ENCODE measurements around the gene CCL4.

CCL4 gene

DNA sequence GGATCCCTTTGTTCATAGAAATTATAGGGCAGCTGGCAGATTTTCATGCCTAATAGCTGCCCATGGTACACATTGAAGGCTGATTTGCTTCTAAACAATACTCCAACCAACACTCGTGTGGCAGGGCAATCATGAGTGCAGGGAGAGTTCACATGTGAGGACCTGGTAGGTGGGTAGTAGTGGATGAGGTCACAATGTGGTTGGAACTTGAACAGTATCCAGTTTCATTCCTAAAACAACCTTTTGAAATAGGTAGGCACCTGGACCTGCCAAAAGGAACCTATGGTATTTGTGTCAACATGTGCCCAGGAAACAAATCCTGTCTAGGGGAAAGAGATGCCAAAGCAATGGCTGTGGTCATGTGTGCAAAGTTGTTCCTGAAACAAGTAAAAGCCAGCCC lies 32.8 kb downstream of the CCL4 start:
- no peaks in the 10 kb centered on the region for H3K9me3 ChIP-seq (ENCODE audit: control extremely low read depth in 1 of 5, control insufficient read depth in 4 of 5, insufficient read depth in 2 of 5, low read depth in 1 of 5, low read length in 4 of 5)
- no peaks in the 10 kb centered on the region for H3K36me3 ChIP-seq (ENCODE audit: control insufficient read depth in 4 of 4, insufficient read depth in 4 of 4, low read length in 3 of 4)
- peaks cover 0 to 2% (median 0%) of the 10 kb centered on the region in 5 experiments for H3K27me3 ChIP-seq (replicated peaks in 2 of 5; ENCODE audit: control insufficient read depth in 4 of 5, insufficient read depth in 5 of 5, low read length in 4 of 5)
- no peak for DNase-seq
- H3K27ac ChIP-seq (ENCODE audit: insufficient read depth in 1 of 2, low read depth in 1 of 2, low read length in 2 of 2, poor library complexity in 1 of 2, severe bottlenecking in 2 of 2) = no peak overlapping the region
- ChIA-PET POLR2A (interaction anchor here (0.6 kb wide), 1 partner anchor 270 kb away, joined by 4 read pairs; no protein-coding TSS in a partner anchor), CTCF (interaction anchor here (1.0 to 16.2 kb wide), 5 partner anchors 12 to 170 kb away, joined by 3 to 187 read pairs (median 3); no protein-coding TSS in a partner anchor)
- WGBS (ENCODE audit: insufficient coverage) = 100% methylated on average over 1 of the region's 1 CpG
- H3K4me3 ChIP-seq (ENCODE audit: control insufficient read depth in 1 of 7, extremely low read depth in 1 of 7, insufficient read depth in 4 of 7, low read depth in 2 of 7, low read length in 6 of 7) = no peak overlapping the region
- peaks cover 0 to 9% (median 3%) of the 10 kb centered on the region in 4 experiments for H3K4me1 ChIP-seq (ENCODE audit: control extremely low read depth in 1 of 4, control insufficient read depth in 4 of 4, insufficient read depth in 4 of 4, low read length in 3 of 4)

DNA sequence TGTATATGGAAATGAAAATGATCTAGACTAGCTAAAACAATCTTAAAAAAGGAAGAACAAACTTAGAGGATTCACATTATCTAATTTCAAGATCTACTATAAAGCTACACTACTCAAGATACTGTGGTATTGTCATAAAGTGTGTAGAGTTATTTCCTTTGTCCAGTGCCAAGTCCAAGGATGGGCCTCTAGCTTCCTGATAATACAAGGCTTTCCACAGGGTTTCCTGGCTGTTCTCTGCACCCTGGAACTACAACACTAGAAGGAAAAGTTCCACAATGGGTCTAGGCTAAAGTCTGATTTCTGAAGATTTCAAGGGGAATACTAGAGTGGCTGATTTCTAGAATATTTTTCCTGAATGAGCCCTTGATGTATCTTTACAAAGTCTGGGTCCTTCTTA lies 38.6 kb downstream of the CCL4 start:
- Histone ChIP-seq H3K4me3 (ENCODE audit: control insufficient read depth in 1 of 7, extremely low read depth in 1 of 7, insufficient read depth in 4 of 7, low read depth in 2 of 7, low read length in 6 of 7) (no peak overlapping the region), H3K27me3 (replicated peaks in 2 of 5; ENCODE audit: control insufficient read depth in 4 of 5, insufficient read depth in 5 of 5, low read length in 4 of 5) (no peaks in the 10 kb centered on the region), H3K36me3 (ENCODE audit: control insufficient read depth in 4 of 4, insufficient read depth in 4 of 4, low read length in 3 of 4) (no peaks in the 10 kb centered on the region), H3K9me3 (ENCODE audit: control extremely low read depth in 1 of 5, control insufficient read depth in 4 of 5, insufficient read depth in 2 of 5, low read depth in 1 of 5, low read length in 4 of 5) (no peaks in the 10 kb centered on the region), H3K27ac (ENCODE audit: insufficient read depth in 1 of 2, low read depth in 1 of 2, low read length in 2 of 2, poor library complexity in 1 of 2, severe bottlenecking in 2 of 2) (no peak overlapping the region), H3K4me1 (ENCODE audit: control extremely low read depth in 1 of 4, control insufficient read depth in 4 of 4, insufficient read depth in 4 of 4, low read length in 3 of 4) (peaks cover 0 to 2% (median 0%) of the 10 kb centered on the region in 4 experiments)
- no peak for DNase-seq
- POLR2A ChIA-PET = no interaction called here
- CTCF ChIA-PET = interaction anchor here (0.6 to 13.5 kb wide), 6 partner anchors 9 to 183 kb away, joined by 3 to 370 read pairs (median 3); partner anchors contain the start of gene CCL16

DNA sequence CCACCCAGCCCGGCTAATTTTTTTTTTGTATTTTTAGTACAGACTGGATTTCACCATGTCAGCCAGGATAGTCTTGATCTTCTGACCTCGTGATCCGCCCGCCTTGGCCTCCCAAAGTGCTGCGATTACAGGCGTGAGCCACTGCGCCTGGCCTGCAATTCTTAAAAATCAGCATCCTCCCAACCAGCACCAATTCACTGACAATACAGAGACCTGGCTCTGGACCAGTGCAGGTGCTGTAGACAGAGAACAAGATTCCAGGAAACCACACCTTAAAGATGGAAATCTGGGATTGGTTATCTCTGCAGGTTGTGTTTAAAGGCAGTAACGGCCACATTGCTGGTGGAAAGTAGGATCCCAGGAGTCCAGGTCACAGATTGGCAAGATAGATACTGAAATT lies 39.2 kb downstream of the CCL4 start:
- ChIA-PET CTCF (interaction anchor here (0.8 to 13.5 kb wide), 10 partner anchors 10 to 184 kb away, joined by 3 to 370 read pairs (median 4); partner anchors contain the start of genes CCL16 and CCL4), POLR2A (no interaction called here)
- Histone ChIP-seq H3K27me3 (replicated peaks in 2 of 5; ENCODE audit: control insufficient read depth in 4 of 5, insufficient read depth in 5 of 5, low read length in 4 of 5) (no peaks in the 10 kb centered on the region), H3K4me1 (ENCODE audit: control extremely low read depth in 1 of 4, control insufficient read depth in 4 of 4, insufficient read depth in 4 of 4, low read length in 3 of 4) (peaks cover 0 to 6% (median 0%) of the 10 kb centered on the region in 4 experiments), H3K27ac (ENCODE audit: insufficient read depth in 1 of 2, low read depth in 1 of 2, low read length in 2 of 2, poor library complexity in 1 of 2, severe bottlenecking in 2 of 2) (no peak overlapping the region), H3K36me3 (ENCODE audit: control insufficient read depth in 4 of 4, insufficient read depth in 4 of 4, low read length in 3 of 4) (no peaks in the 10 kb centered on the region), H3K4me3 (ENCODE audit: control insufficient read depth in 1 of 7, extremely low read depth in 1 of 7, insufficient read depth in 4 of 7, low read depth in 2 of 7, low read length in 6 of 7) (no peak overlapping the region), H3K9me3 (ENCODE audit: control extremely low read depth in 1 of 5, control insufficient read depth in 4 of 5, insufficient read depth in 2 of 5, low read depth in 1 of 5, low read length in 4 of 5) (no peaks in the 10 kb centered on the region)
- no peak for DNase-seq
- 99% methylated on average over 8 of the region's 8 CpGs for whole genome bisulfite sequencing (ENCODE audit: insufficient coverage)

DNA sequence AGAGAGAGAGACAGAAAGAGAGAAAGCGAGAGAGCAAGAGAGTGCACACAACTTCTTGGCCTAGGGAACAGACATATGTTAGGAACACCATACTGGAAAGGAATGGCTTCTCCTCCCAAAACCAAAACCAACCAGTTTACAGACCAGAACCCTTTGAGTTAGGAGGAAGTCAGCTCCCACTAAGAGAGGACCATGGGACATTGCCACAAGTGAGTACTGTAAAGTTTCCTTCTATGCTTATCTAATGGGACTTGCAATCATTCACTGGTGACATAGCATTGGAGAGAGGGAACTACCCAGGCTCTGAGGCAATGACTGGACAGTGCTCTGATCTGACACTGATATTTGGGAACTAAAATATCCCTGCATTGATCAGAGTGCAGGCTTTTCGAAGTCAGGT lies 40.4 kb downstream of the CCL4 start:
- ChIA-PET CTCF (interaction anchor here (1.0 to 13.5 kb wide), 7 partner anchors 10 to 169 kb away, joined by 3 to 370 read pairs (median 5); partner anchors contain the start of gene CCL16), POLR2A (no interaction called here)
- Histone ChIP-seq H3K36me3 (ENCODE audit: control insufficient read depth in 4 of 4, insufficient read depth in 4 of 4, low read length in 3 of 4) (no peaks in the 10 kb centered on the region), H3K4me1 (ENCODE audit: control extremely low read depth in 1 of 4, control insufficient read depth in 4 of 4, insufficient read depth in 4 of 4, low read length in 3 of 4) (peaks cover 0 to 15% (median 2%) of the 10 kb centered on the region in 4 experiments), H3K4me3 (ENCODE audit: control insufficient read depth in 1 of 7, extremely low read depth in 1 of 7, insufficient read depth in 4 of 7, low read depth in 2 of 7, low read length in 6 of 7) (no peak overlapping the region), H3K9me3 (ENCODE audit: control extremely low read depth in 1 of 5, control insufficient read depth in 4 of 5, insufficient read depth in 2 of 5, low read depth in 1 of 5, low read length in 4 of 5) (no peaks in the 10 kb centered on the region), H3K27me3 (replicated peaks in 2 of 5; ENCODE audit: control insufficient read depth in 4 of 5, insufficient read depth in 5 of 5, low read length in 4 of 5) (no peaks in the 10 kb centered on the region), H3K27ac (ENCODE audit: insufficient read depth in 1 of 2, low read depth in 1 of 2, low read length in 2 of 2, poor library complexity in 1 of 2, severe bottlenecking in 2 of 2) (no peak overlapping the region)
- whole genome bisulfite sequencing (ENCODE audit: insufficient coverage) = 100% methylated on average over 1 of the region's 2 CpGs
- DNase-seq = no peak

DNA sequence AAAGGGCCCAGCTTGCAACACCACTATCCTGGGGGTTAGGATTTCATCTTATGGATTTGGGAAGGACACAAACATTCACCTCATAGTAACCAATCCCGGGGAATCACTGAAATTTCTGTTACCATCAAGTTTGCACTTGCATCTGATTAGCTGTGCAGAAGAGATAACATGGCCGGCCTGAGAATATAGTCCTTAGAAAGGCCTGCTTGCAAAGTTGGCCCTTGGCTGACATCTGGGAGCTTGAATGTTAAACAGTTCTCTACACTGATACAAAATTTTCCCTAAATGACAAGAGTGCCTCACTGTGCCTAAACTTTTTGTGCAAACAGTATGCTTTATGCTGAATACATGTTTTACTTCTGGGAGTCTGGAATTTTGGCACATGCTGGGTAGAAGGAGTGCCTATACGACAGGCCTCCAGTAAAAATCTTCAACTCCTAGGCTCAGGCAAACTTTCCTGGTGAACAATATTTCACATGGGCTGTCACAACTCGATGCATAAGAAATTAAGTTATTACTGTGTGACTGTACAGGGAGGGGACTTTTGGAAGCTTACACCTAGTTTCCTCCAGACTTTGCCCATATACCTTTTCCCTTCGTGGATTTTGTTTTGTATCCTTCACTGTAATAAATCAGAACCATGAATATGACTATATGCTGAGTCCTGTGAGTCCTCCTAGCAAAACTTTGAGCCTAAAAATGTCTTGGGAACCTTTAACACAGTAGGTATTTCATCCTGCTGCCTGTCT lies 41.5 kb downstream of the CCL4 start:
- H3K4me3 ChIP-seq (ENCODE audit: control insufficient read depth in 1 of 7, extremely low read depth in 1 of 7, insufficient read depth in 4 of 7, low read depth in 2 of 7, low read length in 6 of 7) = no peak overlapping the region
- no peaks in the 10 kb centered on the region for H3K36me3 ChIP-seq (ENCODE audit: control insufficient read depth in 4 of 4, insufficient read depth in 4 of 4, low read length in 3 of 4)
- H3K27ac ChIP-seq (ENCODE audit: insufficient read depth in 1 of 2, low read depth in 1 of 2, low read length in 2 of 2, poor library complexity in 1 of 2, severe bottlenecking in 2 of 2) = no peak overlapping the region
- 83% methylated on average over 4 of the region's 5 CpGs for whole genome bisulfite sequencing (ENCODE audit: insufficient coverage)
- ChIA-PET CTCF (interaction anchor here (1.0 to 13.5 kb wide), 6 partner anchors 11 to 170 kb away, joined by 3 to 370 read pairs (median 8); partner anchors contain the start of gene CCL16), POLR2A (no interaction called here)
- no peaks in the 10 kb centered on the region for H3K27me3 ChIP-seq (replicated peaks in 2 of 5; ENCODE audit: control insufficient read depth in 4 of 5, insufficient read depth in 5 of 5, low read length in 4 of 5)
- peaks cover 0 to 26% (median 10%) of the 10 kb centered on the region in 4 experiments for H3K4me1 ChIP-seq (ENCODE audit: control extremely low read depth in 1 of 4, control insufficient read depth in 4 of 4, insufficient read depth in 4 of 4, low read length in 3 of 4)
- no peak for DNase-seq
- no peaks in the 10 kb centered on the region for H3K9me3 ChIP-seq (ENCODE audit: control extremely low read depth in 1 of 5, control insufficient read depth in 4 of 5, insufficient read depth in 2 of 5, low read depth in 1 of 5, low read length in 4 of 5)

DNA sequence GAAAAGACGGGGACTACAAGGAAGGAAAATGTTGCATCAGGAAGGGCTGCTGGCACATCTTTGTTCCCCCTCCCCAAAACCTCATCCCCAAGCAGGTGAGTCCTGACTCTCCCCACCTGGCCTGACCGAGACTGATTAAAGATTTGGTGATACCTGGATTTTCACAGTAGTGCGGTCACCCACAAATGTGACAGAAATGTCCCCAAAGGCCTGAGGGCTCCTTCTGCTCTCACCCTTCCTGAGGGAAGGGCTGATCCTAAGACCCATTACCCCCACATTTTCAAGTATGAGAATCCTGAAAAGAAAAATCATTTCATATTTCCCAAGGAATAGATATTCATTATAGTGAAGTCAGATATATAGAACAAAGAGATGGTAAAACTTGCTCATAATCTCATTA lies 44.0 kb downstream of the CCL4 start:
- no peak for DNase-seq
- ChIA-PET CTCF (interaction anchor here (0.7 to 13.5 kb wide), 15 partner anchors 9 to 252 kb away, joined by 3 to 370 read pairs (median 6); partner anchors contain the start of genes CCL16, CCL23 and LYZL6), POLR2A (no interaction called here)
- Histone ChIP-seq H3K4me3 (ENCODE audit: control insufficient read depth in 1 of 7, extremely low read depth in 1 of 7, insufficient read depth in 4 of 7, low read depth in 2 of 7, low read length in 6 of 7) (no peak overlapping the region), H3K27ac (ENCODE audit: insufficient read depth in 1 of 2, low read depth in 1 of 2, low read length in 2 of 2, poor library complexity in 1 of 2, severe bottlenecking in 2 of 2) (no peak overlapping the region), H3K36me3 (ENCODE audit: control insufficient read depth in 4 of 4, insufficient read depth in 4 of 4, low read length in 3 of 4) (no peaks in the 10 kb centered on the region), H3K27me3 (replicated peaks in 2 of 5; ENCODE audit: control insufficient read depth in 4 of 5, insufficient read depth in 5 of 5, low read length in 4 of 5) (no peaks in the 10 kb centered on the region), H3K4me1 (ENCODE audit: control extremely low read depth in 1 of 4, control insufficient read depth in 4 of 4, insufficient read depth in 4 of 4, low read length in 3 of 4) (peaks cover 0 to 23% (median 10%) of the 10 kb centered on the region in 4 experiments), H3K9me3 (ENCODE audit: control extremely low read depth in 1 of 5, control insufficient read depth in 4 of 5, insufficient read depth in 2 of 5, low read depth in 1 of 5, low read length in 4 of 5) (no peaks in the 10 kb centered on the region)
- 86% methylated on average over 3 of the region's 3 CpGs for WGBS (ENCODE audit: insufficient coverage)
